KG1 (cell line): ENCODE results near the gene HPS1.

Experiments used
- DNase-seq: peaks from one replicate; lab custom pipeline; 2025; lab: John Stamatoyannopoulos, UW

Gene HPS1

GRCh38 chr10:98446661-98447221 lies at the start of gene HPS1:
HPS1 (minus strand) TSS chr10:98446935; CDS start chr10:98443240, 3,695 bp downstream.
- peak; percentile 50 for DNase-seq

- no peak for DNase-seq
Observed at GRCh38 chr10:98492763-98493162, 46.0 kb upstream of the HPS1 start.

- DNase-seq = no peak
Observed at GRCh38 chr10:98489561-98490481, 43.1 kb upstream of the HPS1 start.

GRCh38 chr10:98488669-98489430 lies 42.1 kb upstream of the HPS1 start:
- DNase-seq = no peak

GRCh38 chr10:98487649-98488048 lies 40.9 kb upstream of the HPS1 start:
- no peak for DNase-seq

- no peak for DNase-seq
Observed at GRCh38 chr10:98486421-98486820, 39.7 kb upstream of the HPS1 start.

GRCh38 chr10:98485959-98486358 lies 39.2 kb upstream of the HPS1 start:
- DNase-seq = no peak

GRCh38 chr10:98483658-98484057 lies 36.9 kb upstream of the HPS1 start:
- DNase-seq = no peak

- no peak for DNase-seq
Observed at GRCh38 chr10:98482096-98482495, 35.4 kb upstream of the HPS1 start.

GRCh38 chr10:98481404-98481945 lies 34.7 kb upstream of the HPS1 start:
- no peak for DNase-seq

- DNase-seq = no peak
Observed at GRCh38 chr10:98478430-98479222, 31.9 kb upstream of the HPS1 start.

- DNase-seq = no peak
Observed at GRCh38 chr10:98477861-98478260, 31.1 kb upstream of the HPS1 start.

GRCh38 chr10:98474628-98475027 lies 27.9 kb upstream of the HPS1 start:
- DNase-seq = no peak

GRCh38 chr10:98472196-98472595 lies 25.5 kb upstream of the HPS1 start:
- DNase-seq = no peak

- no peak for DNase-seq
Observed at GRCh38 chr10:98470850-98471249, 24.1 kb upstream of the HPS1 start.

GRCh38 chr10:98469001-98469931 lies 22.5 kb upstream of the HPS1 start:
- DNase-seq = no peak

- DNase-seq = peak; percentile 18
Observed at GRCh38 chr10:98467506-98468318, 21.0 kb upstream of the HPS1 start.

GRCh38 chr10:98466861-98467505 lies 20.2 kb upstream of the HPS1 start:
- no peak for DNase-seq

GRCh38 chr10:98465866-98466265 lies 19.1 kb upstream of the HPS1 start:
- no peak for DNase-seq
